ENCODE results near the gene RABGEF1.
"Not testable (repeated sequence)": the region's sequence is repeated elsewhere in the genome, so short reads cannot be mapped to it uniquely, and the experiment has no call there.

Gene RABGEF1

DNA sequence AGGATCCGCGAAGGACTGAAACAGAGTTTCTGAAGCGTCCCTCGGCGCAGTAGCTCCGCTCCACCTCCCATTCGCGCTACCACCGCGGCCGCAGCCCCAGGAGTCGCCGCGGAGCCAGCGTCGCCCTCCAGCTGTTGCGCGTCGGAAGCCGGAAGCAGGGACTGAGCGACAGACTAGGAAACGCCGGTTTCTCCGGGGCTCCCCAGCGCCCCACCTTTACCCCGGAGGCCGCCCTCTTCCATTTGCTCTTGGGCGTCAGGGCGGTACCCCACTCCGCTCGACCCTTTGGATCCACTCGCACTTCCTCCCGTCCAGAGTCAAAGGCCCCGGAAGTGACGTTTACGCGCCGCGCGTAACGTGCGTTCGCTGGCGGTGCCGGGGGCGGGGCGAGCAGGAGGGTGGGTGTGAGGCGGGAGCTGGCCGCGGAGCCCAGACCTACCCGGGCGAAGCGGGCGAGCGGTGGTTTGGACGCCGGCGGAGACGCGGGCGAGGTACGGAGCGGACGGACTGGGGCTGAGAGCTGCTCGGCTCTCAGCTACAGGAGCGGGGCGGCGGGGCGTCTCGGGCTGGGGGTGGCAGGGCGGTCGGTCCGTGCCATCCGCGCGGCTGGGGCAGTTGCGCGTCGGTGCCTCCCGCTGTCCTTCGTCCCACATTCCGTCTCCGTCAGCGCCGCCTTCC lies at the start of gene RABGEF1:
TSS of gene RABGEF1 (plus strand) at position 432 of the 678 bp plus-strand sequence. CDS start 31,167 bp downstream, outside the sequence.
- peak; percentile 92 to 97 for DNase-seq (ENCODE audit: low read depth in 2 of 2)

DNA sequence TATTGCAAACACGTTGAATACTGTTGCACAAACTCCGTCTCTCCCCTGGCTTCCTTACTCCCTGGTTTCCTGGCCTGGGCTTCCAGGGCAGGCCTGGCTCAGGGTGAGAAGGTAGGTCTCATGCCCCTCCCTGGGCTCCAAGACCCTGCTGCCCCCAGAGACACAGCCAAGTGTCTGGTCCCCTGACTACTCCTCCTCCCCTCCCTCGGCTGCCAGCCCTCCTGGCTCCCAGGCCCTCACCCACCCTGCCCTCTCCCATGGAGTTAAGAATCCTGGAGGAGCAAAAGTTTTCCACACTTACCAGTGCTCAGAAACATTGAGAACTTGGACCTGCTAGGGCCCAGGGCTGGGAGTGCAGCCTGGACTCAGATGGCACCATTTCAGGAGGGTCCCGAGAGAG lies 47.2 kb upstream of the RABGEF1 start:
- no peak for DNase-seq (ENCODE audit: low read depth in 2 of 2)

DNA sequence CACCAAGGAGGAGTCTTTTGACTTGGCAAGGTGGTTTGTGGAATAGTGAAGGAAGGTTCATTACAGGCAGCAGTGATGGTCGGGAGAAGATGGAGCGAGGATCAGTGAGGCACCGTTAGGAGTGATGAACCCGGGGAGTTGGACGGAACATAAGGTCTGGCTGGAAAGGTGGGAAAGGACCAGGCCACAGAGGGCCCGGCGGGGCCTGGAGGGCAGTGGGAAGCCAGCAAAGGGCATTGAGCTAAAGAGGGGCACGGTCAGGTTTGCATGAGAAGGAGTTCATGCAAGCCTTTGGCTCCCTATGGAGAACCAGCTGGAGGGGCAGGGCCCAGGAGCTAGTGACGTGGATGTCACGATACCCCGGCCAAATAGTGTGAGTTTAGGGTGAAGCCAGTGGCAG lies 46.2 kb upstream of the RABGEF1 start:
- no peak for DNase-seq (ENCODE audit: low read depth in 2 of 2)

DNA sequence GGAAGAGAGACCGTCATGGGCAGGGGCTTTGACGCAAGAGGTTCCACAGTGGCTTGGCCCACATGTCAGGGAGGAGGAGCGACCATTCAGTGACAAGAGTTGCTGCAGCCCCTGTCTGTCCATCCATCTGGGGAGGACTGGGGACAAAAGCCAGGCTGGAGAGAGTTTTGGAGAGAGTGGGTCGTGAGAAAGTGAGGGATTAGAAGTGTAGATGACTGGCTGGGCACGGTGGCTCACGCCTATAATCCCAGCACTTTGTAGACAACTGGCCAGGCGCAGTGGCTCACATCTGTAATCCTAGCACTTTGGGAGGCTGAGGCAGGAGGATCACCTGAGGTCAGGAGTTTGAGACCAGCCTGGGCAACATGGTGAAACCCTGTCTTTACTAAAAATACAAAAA lies 45.1 kb upstream of the RABGEF1 start:
- DNase-seq (ENCODE audit: low read depth in 2 of 2): not testable (repeated sequence)

DNA sequence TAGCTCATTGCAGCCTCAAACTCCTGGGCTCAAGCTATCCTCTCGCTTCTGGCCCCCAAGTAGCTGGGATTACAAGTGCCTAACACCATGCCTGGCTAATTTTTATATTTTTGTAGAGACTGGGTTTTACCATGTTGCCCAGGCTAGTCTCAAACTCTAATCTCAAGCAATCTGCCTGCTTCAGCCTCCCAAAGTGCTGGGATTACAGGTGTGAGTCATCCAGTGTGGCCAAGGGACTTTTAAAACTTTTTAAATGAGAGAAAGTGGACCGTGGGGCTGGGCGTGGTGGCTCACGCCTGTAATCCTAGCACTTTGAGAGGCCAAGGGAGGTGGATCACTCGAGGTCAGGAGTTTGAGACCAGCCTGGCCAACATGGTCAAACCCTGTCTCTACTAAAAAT lies 44.4 kb upstream of the RABGEF1 start:
- DNase-seq (ENCODE audit: low read depth in 2 of 2): not testable (repeated sequence)

DNA sequence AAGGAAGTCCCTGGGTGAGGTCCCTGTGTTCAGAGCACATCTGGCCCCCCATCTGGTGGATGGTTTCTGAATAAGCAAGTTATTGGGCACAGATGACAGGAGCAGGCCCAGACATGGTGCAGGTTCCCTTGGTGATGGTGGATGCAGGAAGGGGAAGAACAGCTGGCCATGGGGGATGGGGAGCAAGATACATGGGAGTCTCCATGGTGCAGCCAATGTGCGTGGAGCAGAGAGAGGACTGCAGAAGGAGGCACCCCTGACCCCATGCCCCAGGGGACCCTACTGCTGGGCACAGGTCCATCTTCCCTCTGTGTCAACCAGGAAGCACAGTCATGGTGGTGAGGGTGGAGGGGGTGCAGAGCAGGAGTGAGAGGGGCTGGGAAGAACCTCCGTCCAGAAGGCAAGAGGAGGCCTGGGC lies 43.8 kb upstream of the RABGEF1 start:
- DNase-seq (ENCODE audit: low read depth in 2 of 2): no peak

DNA sequence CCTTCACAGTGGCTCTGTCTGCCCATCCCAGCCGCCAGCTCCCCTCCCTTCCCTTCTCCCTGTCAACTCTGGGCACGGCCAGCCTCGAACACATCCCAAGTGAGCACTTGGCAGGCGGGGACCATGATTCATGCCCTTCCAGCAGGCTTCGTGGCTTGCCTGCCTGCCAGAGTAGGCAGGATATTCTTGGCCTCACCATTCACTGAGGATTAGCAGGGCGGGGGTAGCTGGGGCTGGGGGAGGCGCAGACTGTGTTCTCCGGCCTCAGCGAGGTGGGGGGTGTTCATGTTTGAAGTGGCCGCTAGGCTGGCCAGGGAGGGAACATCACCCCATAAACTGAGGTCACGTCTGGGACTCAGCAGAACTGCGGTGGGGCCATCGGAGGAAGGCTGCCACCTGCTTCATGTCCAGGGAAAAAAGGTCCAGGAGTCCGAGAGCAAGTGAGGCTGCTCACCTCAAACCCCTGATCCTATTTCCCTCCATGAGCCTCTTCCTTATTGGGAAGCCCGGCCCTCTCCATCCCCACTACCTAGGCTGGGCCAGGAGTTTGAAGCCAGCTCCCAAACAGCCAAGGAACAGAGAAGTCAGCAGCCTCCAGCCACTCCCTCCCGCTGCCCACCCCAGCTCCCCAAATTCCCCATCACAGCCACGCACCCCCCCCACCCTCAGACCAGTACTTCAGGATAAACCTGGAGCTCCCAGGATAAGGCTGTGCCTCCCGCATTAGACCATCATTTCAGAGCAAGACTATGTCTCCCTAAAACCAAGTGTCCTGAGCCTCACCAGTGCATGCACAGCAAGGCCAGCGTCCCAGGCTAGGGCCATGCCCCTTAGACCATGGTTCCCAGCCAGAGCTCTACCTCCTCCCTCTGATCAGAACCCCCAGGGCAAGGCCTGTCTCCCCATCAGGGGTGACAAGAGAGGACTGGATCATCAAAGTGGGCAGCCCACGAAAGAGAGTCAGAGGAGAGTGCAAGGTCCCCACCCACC lies 42.8 kb upstream of the RABGEF1 start:
- DNase-seq (ENCODE audit: low read depth in 2 of 2): no peak

DNA sequence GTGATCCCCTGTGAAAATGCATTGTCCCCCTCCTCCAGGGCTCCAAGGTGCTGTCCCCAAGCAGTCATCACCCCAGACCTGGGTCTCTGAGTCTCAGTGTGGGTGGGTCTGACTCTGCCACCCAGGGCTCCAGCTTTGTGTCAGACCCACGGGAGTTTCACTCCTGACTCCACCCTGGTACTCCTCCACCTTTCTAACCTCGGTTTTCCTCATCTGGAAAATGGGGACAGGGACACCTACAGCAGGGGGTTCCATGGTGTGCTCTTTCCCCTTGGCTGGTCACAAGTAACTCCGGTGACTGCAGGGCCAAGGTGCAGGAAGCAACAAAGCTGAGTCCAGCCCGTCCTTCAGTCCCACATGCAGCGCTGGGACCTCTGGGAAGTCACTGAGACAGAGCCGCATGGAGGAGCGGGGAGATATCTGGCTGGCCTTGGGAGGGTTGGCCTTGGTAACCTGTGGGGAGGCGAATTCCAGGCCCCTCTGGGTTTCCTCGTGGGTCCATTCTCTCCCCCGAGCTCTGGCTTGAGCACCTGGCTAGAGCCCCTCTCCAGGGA lies 41.8 kb upstream of the RABGEF1 start:
- DNase-seq (ENCODE audit: low read depth in 2 of 2): no peak

DNA sequence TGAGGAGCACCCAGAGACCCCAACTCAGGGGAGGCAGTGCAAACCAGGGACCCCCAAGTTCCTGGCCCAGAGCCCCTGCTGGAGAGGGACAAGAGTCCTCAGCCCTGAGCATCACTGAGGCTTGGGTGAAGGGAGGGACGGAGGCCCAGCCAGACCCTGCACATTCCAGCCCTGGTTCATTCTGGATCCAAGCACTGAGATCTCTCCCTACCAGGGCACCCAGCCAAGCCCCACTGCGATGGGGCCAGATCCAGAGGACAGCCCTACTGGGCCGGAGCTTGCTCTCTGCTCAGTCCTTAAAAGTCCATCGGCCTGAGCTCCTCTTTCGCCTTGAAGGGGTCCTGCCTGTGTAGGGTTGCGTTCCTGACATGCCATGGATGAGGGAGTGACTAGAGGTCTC lies 40.5 kb upstream of the RABGEF1 start:
- DNase-seq (ENCODE audit: low read depth in 2 of 2): no peak

DNA sequence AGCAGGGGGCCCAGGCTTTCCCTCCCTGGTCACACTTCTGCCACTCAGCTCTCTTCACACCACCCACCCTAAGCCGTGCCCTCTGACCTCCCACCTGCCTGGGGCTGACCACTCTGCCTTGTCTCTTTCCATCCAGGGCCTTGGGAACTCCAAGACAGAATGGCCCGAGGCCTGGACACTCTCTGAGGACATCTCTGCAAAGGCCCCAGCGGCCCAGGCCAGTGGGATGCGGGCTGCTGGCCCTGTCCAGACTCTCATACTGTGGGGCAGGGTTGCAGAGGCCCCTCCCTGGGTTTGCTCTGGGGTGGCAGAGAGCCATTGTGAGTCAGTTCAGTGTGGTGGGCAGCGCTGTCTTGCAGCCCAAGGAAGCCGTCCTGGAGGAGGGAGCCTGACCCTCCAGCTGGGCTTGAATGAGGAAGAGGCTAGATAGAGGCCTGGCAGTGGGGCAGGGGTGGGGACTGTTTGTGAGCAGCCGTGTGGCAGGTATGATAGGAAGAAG lies 39.9 kb upstream of the RABGEF1 start:
- DNase-seq (ENCODE audit: low read depth in 2 of 2): no peak

DNA sequence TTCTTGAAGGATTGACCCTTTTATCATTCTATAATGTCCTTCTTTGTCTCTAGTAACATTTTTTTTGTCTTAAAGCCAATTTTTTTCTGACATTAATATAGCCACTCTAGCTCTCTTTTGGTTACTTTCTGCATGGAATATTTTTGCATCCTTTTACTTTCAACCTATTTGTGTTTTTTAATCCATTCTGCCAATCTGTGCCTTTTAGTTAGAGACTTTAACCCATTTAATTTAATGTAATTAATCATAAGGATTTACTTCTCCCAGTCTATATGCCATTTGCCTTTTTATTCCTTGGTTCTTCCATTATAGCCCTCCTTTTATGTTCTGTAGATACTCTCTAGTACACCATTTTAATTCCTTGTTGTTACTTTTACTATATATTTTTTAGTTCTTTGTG lies 32.7 kb upstream of the RABGEF1 start:
- DNase-seq (ENCODE audit: low read depth in 2 of 2): no peak

DNA sequence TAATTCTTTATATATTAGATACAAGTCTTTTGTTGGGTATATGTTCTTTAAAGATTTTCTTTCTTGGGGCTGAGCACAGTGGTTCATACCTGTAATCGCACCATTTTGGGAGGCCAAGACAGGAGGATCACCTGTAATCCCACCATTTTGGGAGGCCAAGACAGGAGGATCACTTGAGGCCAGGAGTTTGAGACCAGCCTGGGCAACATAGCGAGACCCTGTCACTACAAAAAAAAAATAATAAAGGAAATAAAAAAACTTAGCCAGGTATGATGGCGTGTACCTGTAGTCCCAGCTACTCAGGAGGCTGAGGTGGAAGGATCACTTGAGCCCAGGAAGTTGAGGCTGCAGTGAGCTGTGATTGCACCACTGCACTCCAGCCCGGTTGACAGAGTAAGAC lies 29.8 kb upstream of the RABGEF1 start:
- DNase-seq (ENCODE audit: low read depth in 2 of 2): not testable (repeated sequence)

DNA sequence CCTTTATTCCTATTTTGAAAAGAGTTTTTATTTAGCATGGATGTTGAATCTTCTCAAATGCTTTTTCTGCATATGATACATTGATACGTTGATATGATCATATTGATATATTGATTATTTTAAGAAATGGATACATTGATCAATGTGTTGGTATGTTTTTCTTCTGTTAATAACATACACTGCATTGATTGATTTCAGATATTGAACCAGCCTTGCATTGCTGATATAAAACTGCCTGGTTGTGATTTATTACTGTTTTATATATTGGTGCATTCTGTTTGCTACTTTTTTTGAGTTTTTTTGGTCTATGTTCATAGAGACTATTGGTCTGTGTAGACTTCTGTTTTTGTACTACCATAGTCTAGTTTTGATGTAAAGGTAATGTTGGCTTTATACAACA lies 26.8 kb upstream of the RABGEF1 start:
- no peak for DNase-seq (ENCODE audit: low read depth in 2 of 2)

DNA sequence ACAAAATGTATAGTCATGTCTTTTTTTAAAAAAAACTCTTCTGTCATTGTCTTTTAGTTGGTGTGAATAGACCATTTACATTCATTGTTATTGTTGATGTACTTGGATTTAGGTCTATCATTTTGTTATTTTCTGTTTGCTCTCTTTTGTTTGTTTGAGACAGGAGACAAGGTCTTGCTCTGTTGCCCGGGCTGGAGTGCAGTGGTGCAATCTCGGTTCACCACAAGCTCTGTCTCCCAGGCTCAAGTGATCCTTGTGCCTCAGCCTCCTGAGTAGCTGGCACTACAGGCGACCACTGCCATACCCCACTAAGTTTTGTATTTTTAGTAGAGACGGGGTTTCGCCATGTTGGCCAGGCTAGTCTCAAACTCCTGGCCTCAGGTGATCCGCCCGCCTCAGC lies 23.9 kb upstream of the RABGEF1 start:
- DNase-seq (ENCODE audit: low read depth in 2 of 2): not testable (repeated sequence)

DNA sequence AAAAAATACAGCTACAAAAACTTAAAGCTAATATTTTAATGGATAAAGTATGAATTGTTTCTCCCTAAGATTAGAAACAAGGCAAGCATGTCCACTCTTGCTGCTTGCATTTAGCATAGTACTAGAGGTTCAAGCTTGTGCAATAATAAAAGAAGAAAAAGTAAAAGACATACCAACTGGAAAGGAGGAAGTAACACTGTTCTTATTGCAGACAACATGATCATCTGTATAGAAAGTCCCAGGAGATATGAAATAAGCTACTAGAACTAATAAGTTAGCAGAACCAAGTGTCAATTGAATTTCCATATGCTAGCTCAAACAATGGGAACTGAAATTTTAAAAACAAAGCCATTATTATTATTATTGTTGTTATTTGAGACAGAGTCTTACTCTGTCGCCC lies 20.0 kb upstream of the RABGEF1 start:
- DNase-seq (ENCODE audit: low read depth in 2 of 2): no peak

DNA sequence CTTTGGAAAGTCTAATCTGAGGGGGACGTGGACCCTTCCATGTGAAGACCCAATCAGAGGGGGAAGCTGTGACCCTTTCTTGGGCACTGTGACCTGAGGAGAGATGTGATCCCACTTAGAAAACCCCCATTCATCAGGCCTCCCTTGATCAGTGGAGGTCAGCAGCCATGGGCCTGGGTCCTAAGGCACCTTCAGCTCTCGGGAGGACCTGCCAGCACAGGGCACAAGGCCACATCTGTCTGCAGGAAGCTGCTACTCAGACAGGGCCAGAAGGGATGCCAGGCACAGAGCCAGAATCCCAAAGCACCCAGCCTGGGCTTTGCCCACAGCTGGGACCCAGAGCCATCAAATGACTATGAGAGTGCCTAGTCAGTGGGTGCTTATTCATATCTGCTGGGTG lies 14.7 kb upstream of the RABGEF1 start:
- no peak for DNase-seq (ENCODE audit: low read depth in 2 of 2)

DNA sequence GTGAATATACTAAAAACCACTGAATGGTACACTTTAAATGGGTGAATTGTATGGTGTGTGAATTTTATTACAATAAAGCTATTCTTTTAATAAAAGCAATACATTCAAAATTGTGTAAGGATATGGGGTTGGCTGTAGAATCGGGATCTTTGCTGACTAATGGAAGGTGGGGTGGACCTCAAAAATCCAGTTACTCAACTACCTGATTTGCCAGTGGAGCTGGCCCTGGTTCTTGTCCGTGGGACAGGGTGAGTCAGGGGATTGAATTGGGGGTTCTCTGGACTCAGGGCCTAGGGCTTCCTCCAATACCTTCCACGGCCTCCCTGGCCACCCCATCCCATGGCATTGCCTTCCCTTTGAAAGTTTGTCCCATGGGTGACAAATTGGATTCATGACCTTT lies 13.5 kb upstream of the RABGEF1 start:
- DNase-seq (ENCODE audit: low read depth in 2 of 2): no peak

DNA sequence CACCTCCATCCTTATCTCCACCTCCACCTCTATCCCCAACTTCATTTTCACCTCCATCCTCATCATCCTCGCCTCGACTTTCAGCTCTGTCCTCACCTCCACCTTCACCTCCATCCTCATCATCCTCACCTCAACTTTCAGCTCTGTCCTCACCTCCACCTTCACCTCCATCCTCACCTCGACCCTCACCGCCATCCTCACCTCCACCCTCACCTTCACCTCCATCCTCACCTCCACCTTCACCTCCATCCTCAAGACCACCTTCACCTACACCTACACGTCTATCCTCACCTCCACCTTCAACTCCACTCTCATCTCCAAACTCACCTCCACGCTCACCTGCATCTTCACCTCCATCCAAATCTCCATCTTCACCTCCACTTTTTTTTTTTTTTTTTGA lies 12.0 kb upstream of the RABGEF1 start:
- no peak for DNase-seq (ENCODE audit: low read depth in 2 of 2)

DNA sequence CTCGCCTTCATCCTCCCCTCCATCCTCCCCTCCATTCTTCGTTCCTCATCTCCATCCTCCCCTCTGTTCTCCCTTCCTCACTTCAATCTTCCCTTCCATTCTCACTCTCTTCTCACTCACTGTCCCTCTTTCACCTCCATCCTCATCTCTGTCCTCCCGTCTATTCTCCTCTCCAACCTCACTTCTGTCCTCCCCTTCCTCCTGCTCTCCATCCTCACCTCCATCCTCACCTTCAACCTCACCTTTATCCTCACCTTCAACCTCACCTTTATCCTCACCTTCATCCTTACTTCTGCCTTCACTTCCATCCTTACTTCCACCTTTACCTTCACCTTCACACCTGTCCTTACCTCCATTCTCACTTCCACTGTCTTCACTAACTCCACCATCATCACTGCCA lies 11.3 kb upstream of the RABGEF1 start:
- DNase-seq (ENCODE audit: low read depth in 2 of 2): no peak

DNA sequence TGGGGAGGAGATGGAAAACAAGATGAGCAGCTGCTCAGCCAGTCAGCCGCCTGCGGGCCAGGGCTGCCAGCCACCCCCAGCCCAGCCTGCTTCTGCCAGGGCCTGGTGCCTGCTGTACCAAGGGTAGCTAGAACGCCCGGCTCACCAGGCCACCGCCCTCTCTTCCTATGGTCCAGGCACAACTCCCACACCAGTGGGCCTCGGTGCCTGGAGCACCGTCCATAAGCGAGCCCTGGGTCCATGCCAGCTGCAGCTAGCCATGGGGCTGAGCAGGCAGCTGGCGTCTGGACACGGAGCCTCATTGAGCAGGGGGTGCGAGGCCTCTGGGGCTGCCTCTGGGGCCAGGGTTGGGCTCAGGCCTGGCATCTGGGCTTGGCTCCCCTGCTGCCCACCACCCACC lies 8.5 kb upstream of the RABGEF1 start:
- DNase-seq (ENCODE audit: low read depth in 2 of 2): no peak

DNA sequence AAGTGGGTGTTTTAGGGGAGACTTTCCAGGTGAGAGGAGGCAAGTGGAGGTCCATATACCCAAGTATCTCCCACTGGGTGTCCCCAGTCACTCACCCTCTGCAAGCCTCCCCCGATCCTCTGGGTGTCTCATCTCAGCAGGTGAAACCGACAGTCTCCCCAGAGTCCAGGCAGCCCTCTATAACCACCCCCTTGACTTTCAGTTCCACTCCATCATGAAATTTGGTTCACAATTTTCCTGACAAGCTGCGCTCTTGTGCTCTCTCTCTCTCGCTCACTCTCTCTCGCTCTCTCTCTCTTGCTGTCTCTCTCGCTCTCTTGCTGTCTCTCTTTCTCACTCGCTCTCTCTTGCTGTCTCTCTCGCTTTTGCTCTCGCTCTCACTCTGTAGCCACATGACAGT lies 8.1 kb upstream of the RABGEF1 start:
- DNase-seq (ENCODE audit: low read depth in 2 of 2): no peak

DNA sequence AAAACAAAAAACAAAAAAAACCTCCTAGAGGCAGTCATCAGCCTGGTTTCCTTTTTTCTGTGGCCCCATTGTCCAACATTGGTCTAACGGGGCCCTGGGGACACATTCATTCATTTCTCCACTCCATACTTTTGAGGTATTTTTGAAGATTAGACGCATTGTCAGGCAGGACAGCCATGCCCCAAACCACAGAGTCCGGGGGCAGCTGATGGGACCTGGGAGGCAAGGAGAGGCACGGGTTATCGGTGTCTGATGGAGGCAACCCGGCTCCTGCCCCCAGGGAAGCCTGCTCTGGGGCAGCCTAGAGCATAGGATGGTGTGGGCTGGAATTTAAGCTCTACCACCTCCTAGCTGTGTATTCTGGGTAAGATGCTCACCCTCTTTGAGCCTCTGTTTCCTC lies 6.5 kb upstream of the RABGEF1 start:
- DNase-seq (ENCODE audit: low read depth in 2 of 2): no peak

DNA sequence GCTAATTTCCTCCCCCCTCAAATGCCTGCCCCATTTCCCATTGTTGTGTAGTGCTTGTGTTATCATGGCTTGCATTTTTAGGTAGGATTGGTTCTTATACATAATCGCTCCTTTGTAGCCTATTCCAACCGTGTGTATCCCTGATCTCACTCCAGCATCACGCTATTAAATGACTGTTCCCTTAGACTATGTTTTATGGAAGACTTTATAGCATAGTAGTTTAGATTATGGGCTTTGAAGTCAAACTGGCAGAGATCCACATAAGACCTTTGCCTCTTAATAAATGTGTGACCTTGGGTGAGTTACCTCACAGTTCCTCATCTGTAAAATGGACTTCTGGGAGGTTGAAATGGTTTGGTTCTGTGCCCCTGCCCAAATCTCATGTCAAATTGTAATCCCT lies 5.4 kb upstream of the RABGEF1 start:
- DNase-seq (ENCODE audit: low read depth in 2 of 2): no peak

Data from activated CD4-positive, alpha-beta T cell treated with anti-CD3 and anti-CD28 coated beads for 24 hours (primary cell).